GM21619 (cell line): ENCODE results near the gene BPNT1.

Experiments used
- ATAC-seq: cut with Tn5 transposase; IDR thresholded peaks from one replicate; pipeline ENCODE4 v1.9.1; 2021; ENCODE audit not compliant: unreplicated experiment

Gene BPNT1

GRCh38 chr1:220011620-220012019, 78.0 kb downstream of the BPNT1 start:
- ATAC-seq: no peak
